ELR (cell line): Measurements from ENCODE around the gene EPM2AIP1.
"Not testable (repeated sequence)": the region's sequence is repeated elsewhere in the genome, so short reads cannot be mapped to it uniquely, and the experiment has no call there.

Source experiments
- DNase-seq: peaks from one replicate; pipeline ENCODE4 v3.0.0-alpha.2; 2015; ENCODE audit warnings: low read depth

Gene EPM2AIP1

DNA sequence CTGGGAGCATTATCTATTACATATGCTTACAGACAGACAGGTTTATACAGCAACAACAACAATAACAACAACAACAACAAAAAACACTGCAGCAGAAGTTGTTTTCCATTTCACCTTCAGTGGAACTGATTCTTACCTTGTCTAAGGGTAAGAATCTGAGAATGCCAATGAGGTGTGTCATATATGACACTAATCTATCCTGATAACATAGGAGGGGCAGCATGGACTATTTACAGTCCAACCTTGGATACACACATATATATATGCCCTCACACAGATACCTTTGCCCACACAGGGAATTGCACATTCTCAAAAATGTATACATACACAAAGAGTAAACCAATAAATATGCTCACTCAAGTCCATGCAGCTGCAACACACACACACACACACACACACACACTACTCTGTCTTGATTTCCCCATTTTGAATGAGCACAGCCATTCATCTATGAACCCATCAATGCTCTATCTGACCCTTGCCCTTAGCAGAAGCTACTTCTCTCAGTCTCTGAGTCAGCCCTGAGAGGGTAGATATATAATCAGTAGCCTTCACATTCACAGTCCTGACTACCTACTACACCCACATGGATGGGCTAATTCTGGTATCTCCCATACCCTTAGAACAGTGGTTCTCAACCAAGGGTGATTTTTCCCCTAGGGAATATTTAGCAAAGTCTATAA lies 38.3 kb downstream of the EPM2AIP1 start:
- DNase-seq, result peak; percentile 15

DNA sequence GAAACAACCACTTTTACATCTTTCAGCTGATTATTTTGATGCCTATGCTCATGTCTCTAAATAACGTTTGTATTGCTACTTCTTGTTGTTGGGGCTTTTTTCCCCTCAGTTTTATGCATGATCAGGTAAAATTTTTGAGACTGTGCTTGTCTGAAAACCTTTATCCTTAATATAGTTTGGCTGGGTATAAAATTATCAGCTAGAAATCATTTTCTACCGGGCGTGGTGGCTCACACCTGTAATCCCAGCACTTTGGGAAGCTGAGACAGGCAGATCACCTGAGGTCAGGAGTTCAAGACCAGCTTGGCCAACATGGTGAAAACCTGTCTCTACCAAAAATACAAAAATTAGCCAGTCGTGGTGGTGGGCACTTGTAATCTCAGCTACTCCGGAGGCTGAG lies 45.1 kb downstream of the EPM2AIP1 start:
- not testable (repeated sequence) for DNase-seq

DNA sequence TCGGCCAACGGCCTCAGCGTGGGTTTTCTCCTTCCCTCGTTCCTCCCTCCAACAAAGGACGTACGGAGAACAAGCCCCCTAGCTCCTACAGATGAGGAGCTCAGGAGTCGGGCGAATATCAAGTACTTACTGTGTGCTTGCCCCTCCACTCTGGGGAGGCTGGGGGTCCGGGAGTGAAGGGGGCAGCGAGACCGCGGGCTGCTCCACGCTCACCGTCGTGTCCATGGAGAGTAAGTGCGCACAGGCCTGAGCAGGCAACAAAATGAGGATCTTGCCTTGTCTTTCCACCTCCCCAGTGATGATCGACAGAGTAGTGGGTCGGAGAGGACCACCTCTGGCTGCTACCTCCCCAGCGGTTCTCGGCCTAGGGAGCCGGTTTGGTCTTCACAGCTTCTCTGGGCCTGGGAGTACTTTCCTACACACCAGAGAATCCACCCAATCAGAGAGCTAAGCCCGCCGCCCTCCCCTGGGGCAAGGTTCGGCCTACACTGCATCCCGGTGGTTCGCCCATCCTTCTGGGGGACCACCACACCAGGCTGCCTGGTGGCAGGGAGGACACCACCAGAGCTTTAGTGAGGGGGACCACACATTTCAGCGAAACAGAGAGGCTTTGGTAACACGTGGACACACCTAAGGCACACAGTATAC lies 47.5 kb downstream of the EPM2AIP1 start:
- no peak for DNase-seq

GRCh38 chr3:36944641-36945270 lies 48.2 kb downstream of the EPM2AIP1 start, which contains the start of gene TRANK1:
TRANK1 (minus strand) TSS chr3:36945054; CDS start chr3:36944809, 245 bp downstream.
- DNase-seq, result peak; percentile 17

- peak; percentile 64 for DNase-seq
These were observed 48.8 kb downstream of the EPM2AIP1 start for GRCh38 chr3:36944012-36944640.

DNA sequence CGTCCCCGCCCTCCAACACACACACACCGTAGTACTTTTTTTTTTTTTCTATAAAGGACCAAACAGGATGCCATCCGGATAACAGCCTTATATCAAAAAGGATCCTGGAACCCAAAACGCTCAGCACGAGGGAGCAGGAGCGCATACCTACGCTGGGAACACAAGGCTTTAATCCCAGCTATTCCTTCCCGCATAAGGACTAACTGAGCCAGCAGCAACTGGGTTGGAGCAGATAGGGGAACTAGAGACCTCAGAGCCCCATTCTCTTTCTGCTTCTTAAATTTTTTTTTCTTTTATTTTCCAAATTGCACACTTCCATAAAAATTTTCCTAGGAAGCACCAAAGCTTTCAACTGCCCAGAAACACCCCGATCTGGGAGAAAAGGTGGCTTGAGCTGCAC lies 49.3 kb downstream of the EPM2AIP1 start:
- DNase-seq, result no peak

DNA sequence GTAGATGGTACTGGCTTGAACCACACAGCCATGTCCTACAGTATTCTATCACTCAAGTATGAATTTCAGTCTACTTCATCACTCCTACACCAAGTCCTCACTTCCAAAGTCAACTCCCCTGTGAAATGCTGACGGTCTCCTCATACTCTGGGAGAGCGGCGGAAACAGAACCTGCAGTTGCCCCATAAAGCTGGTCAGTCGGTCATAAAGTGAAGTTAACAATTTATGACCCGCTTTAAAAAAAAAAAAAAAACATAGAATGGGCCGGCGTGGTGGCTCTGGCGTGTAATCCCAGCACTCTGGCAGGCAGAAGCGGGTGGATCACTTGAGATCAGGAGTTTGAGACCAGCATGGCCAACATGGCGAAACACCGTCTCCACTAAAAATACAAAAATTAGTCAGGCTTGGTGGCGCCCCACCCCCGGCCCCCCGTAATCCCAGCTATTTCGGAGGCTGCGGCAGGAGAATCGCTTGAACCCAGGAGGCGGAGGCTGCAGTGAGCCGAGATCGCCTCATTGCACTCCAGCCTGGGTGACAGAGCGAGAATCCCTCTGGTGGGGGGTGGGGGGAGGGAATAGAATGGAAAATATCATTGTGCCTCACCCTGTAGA lies 50.2 kb downstream of the EPM2AIP1 start:
- DNase-seq, result no peak

DNA sequence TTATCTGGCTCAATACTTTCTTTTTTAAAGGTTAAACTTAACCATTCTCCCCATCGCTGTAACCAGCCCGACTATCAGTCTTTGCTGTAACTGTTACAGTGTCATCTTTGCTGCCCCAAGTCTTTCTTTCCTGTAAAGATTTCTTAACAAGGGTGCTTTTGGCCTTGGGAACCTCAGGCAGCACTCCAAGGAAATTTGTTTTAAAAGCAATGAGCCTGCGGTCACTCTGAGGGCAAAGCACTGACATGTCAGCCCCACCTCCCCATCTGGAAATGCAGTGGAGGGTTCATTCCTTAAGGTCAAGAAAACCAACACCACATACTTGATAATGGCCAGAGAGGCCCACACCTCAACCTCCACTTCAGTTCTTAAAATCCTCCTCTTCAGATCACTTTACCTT lies 51.3 kb downstream of the EPM2AIP1 start:
- DNase-seq, result no peak

- DNase-seq, result no peak
These were observed 51.8 kb downstream of the EPM2AIP1 start for GRCh38 chr3:36941162-36941561.

GRCh38 chr3:36937492-36937891 lies 55.4 kb downstream of the EPM2AIP1 start:
- DNase-seq, result peak; percentile 31
